T follicular helper cell (primary cell): Measurements from ENCODE around the gene TASOR2.
A peak's percentile ranks its signal among the peaks of the same experiment; 100 is the strongest.

Source experiments
- DNase-seq: peaks from one replicate; pipeline ENCODE4 v3.0.0-alpha.2; 2020; ENCODE audit warnings: low read depth

Gene TASOR2

GRCh38 chr10:5655121-5655520 lies 29.5 kb upstream of the TASOR2 start:
- DNase-seq, result no peak

DNA sequence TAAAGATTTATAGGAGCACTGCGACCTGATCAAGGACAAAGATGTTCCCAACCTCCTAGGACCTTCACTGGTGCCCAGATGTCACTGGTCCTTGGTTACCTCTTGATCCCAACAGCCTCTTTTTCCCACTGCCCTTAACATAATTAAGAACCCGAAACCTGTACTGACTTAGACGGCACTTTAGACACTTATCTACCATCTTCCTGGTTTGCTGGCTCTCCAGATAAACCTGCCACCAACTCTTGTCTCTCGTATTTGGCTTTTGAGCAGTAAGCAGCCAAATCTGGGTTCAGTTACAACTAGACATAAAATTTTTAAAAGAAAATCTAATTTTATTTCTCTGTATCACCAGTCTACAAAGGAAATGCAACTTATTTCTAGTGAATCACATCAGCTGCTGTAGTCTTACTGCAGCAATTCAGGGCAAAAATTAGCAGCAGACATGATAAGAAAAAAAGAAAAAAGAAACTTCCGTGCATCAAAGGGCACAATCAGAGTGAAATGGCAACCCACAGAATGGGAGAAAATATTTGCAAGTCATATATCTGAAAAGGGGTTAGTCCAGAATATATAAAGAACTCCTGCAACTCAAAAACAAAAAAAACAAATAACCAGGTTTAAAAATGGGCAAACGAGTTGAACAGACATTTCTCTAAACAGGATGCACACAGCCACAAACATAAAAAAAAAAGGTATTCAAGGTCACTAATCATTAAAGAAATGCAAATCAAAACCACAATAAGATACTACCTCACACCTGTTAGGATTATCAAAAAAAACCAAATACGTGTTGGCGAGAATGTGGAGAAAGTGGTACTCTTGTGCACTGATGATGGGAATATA lies 27.7 kb upstream of the TASOR2 start:
- no peak for DNase-seq

GRCh38 chr10:5658871-5659618 lies 25.6 kb upstream of the TASOR2 start:
- no peak for DNase-seq

DNA sequence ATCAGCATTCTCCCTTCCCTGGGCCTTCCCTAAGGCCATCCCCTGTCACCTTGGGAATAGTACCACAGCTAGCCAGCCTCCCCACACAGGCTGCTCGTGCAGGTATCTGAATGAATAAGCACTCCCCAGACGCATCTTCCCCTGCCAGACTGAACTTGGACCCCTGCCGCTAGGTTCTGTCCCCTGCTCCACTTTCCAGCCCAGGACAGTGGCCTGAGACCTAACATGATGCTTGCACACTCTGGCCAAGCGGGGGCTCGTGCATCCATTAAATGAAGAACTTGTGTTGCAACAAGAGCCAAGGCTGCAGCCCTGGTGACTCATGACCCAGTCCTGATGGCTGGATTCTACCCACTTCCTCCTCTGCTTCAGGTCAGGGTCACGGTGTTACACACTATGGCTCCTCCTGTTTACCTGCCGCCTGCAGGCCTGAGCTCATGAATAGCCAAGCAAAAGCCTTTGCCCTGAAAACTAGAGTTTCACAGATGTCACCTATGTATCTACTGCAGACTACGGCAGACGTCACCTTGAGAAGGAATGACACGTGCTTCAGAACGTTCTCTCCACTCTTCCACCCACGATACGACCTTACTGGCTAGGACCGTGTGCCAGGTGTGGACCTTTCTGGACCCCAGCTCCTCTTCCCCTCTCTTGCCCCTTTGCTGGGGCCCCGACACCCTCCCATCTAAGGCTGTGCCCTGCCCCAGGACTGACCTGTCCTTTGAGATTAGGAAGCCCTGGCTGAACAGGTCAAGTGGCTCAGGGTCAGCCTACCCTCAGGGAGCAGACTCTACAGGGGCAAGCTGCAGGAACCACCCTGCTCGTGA lies 24.7 kb upstream of the TASOR2 start:
- no peak for DNase-seq

- DNase-seq, result no peak
These were observed 23.6 kb upstream of the TASOR2 start for GRCh38 chr10:5661043-5661442.

DNA sequence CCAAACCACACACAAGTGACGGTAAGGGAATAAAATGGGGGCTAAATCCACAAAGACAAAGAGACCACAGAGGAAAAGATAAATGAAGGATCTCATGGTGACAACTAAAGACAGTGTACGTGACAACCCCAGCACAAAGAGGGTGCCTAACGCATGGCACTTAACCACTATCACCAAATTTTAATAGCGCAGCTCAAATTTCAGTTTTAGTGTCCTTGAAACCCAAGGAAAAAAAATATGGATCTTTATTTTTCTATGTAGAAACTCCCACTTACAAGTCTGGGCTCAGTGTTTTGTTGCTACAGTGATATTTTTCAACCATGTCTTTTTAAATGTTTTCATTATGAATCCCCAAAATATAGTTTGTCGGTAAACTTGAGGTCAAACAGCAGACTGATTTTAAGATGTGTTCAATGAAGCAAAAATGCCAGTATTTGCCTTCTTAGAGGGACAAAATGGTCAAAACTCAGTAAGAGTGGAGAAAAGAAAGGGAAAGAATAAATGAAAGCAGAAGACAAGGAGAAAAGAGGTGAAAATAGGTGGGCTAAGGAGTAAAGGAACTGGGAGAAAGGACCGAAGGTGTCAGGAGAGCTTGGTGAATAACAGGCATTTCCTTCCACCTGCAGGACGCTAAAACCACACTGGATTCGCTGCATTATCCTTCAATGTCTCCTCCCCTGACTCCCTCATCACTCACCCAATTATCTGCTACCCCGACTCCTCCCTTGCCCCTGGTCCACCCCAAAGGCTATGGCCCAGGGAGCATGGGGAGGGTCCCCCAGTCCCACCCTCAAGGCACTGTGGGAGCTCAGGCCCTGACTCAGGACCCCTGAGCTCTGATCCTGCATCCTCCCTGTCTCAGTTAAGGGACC lies 21.7 kb upstream of the TASOR2 start:
- DNase-seq, result no peak

DNA sequence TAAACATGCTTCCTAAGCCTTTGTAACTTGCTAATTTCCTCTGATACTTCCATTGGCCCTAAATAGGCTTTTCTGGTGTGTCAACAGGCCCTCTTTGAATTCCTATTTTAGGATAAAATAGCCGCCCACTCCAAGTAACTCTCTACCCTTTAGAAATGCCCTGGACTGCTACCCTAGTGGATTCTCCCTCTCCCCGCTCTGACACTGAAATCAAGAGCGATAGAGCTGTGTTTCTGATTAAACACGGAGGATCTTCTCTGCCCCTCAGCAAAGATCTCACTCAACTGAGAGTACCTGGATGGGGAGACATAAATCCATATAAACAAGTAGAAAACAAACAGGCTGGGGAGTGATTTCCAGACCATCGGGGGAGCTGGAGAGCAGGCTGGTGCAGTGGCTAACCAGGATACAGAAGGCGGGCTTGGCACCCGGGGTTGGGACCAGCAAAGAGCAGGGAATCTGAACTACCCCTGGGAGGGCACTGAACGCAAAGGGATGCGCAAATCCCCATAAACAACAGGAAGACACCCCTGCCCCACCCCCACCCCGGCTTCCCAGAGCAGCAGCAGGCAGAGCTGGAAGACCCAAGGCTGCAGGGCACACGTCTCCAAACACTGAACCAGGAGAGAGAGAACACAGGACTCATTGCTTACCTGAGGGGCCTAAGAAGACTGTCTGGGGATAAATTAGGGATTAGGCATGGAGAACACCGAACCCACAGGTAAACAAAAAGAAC lies 20.8 kb upstream of the TASOR2 start:
- DNase-seq, result no peak

DNA sequence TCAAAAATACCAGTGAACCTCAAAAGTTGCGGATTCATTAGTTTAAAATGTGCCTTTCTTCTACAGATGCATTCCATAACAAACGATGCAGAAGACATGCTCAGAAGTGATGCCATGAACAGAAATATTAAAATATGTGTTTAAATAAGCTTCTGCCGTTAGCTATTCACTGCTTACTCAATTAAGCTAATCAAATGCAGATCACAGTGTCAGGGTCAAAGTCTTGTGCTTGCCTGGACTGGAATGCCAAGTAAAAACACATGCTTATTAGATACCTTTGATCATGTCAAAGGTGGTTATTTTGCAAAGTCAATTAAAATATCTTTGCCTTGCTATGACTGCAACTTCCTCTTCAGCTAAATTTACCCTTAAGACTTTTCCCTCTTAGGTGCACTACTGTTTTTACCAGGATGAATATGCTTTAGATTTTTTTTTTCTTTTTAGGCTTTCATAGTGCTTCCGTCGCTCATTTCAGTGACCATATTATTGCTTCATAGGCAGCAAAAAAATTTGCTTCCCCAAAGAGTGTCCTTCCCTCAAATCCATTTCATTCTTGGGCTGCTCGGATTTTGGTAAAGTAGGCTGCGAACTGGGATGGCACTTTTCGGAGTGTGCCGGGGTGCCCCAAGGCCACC lies 19.1 kb upstream of the TASOR2 start:
- no peak for DNase-seq

DNA sequence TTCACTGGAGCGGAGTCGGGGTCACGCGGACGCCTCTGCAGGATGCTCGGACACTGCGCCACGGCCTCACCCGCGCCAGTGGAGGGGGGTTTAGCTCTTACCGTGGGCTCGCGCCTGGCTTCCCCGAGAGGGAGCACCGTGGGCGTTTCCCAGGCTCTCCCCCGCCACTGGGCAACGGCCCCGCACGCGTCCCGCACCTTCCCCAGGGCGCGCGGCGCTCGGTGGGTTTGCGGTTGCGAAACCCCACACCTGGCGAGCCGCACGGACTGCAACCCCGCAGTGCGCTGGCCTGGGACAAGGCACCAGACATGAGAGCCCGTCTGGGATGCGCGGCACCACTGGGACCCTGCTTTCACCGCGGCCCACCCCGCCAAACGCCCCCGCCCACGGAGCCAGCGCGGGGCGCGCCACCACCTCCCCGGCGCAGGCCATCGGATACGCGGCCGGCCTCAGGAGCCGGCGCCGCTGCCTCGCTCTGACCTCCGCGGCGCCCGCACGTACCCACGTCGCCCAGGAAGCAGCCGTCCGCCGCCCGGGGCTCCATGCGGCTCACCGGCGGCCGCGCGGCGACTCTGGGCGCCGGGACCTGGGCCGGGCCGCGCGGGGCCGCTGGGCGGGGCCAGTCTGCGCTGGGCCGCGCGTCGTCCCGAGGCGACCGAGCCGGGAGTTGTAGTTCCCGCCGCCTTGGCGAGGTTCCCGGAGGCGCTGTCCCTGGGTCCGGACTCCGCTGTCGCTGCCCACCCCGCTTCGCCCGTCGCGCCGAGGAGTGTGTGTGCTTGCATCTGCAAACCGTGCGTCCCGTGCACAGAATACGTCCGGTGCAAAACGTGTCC lies 18.4 kb upstream of the TASOR2 start, which contains the start of gene ASB13:
TSS of gene ASB13 (minus strand) at position 588 of the 833 bp plus-strand sequence. CDS start at position 544, 44 bp downstream.
- DNase-seq, result peak; percentile 6

GRCh38 chr10:5666841-5667630 lies 17.6 kb upstream of the TASOR2 start:
- DNase-seq, result no peak

- DNase-seq, result no peak
These were observed 16.2 kb upstream of the TASOR2 start for GRCh38 chr10:5668429-5668828.

DNA sequence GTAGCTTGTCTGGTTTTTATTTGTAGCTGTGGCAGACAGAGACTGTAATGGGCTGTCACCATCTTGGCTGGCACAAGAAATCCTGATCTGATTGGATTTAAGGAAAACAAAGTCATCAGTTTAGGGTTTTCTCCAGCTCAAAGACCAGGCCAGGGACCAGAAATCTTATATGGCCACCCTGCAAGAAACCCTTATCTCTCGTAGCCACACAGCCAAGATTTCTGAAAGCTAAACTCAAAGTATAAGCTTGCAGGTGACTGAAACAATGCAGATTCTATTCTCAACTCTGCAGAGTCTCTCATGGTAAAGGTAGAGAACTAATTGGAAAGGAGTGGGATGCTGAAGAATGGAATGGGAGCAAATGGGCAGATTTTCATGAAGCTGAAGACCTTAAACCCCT lies 15.0 kb upstream of the TASOR2 start:
- no peak for DNase-seq

- DNase-seq, result no peak
These were observed 13.8 kb upstream of the TASOR2 start for GRCh38 chr10:5670662-5671375.

- DNase-seq, result no peak
These were observed 6.1 kb upstream of the TASOR2 start for GRCh38 chr10:5678397-5679036.

GRCh38 chr10:5679037-5679435 lies 5.6 kb upstream of the TASOR2 start:
- DNase-seq, result no peak

- no peak for DNase-seq
These were observed 5.0 kb upstream of the TASOR2 start for GRCh38 chr10:5679606-5680005.

DNA sequence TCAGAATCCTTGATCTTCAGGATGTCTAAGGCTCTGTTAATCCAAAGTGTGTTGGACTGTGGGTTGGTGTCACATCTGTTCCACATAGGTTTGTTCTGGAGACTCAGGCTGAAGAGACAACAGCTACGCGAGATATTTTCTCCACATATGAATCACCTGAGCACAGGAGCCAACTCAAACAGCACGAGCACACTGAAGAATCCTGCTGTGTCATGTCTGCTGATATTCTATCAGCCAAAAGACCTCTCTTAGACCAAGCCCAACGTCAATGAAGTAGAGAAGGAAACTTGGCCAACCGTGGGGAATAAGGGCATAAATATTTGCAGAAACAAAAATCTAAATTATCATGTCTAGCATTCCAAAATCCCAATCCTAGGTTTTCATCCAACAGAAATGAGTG lies 2.7 kb upstream of the TASOR2 start:
- DNase-seq, result no peak
